GM23248 (cell line): ENCODE measurements around the gene GDPD4.

Experiments used
- EZH2 ChIP-seq: fragments of 200-600 bp; sonication (generic); IDR thresholded peaks from 2 replicates; pipeline ENCODE4 v1.6.1; 2018; ENCODE audit warnings: antibody characterized with exemption, mild to moderate bottlenecking; ENCODE audit not compliant: insufficient read depth, poor library complexity, severe bottlenecking
- EZH2phosphoT487 ChIP-seq: fragments of 200-600 bp; sonication (generic); IDR thresholded peaks from 2 replicates; pipeline ENCODE4 v1.6.1; 2018; ENCODE audit warnings: antibody characterized with exemption, moderate library complexity, mild to moderate bottlenecking, low read depth; ENCODE audit not compliant: insufficient read depth

DNA sequence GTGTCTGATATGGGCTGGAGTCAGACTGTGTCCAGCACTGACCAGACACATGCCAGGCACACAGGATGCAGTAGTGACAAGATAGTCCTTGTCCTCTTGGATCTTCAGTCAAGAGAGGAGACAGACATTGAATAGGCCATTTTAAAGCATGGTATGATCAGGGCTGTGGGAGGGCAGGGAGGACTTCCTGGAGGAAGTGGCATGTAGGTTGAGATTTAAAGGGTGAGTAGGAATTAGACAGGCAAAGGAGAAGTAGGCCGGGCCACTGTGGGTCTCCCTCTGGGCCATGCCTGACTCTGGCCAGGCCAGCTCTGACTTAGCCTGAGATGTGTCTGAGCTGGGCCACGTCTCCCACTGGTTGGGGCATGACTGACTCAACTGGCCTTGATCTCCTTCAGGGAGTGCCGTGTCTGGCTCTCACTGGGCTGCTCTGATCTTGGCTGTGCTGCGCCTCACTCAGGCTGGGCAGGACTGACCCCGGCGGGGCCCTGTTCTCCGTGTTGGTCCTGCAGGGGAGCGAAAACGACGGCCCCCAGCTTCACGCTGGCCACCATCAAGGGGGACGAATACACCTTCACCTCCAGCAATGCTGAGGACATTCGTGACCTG is 102.2 kb downstream of the GDPD4 start:
- TF ChIP-seq EZH2phosphoT487, result no peak
- TF ChIP-seq EZH2, result no peak
